ENCODE measurements around the gene ITPR1.

Gene ITPR1

GRCh38 chr3:4588466-4588865 lies 95.3 kb downstream of the ITPR1 start (continued):
- TF ChIP-seq ZNF514 (tag by site-specific recombination; IDR thresholded peaks at IDR 0.05) (no peak), ZNF311 (tag by site-specific recombination; IDR thresholded peaks at IDR 0.05; ENCODE audit: borderline replicate concordance) (no peak), ZNF112 (tag by site-specific recombination; IDR thresholded peaks at IDR 0.05) (no peak), ZNF639 (tag by site-specific recombination; IDR thresholded peaks at IDR 0.05) (peak; percentile 63; the same call in 1 of the 2 replicates), YY1 (tag by site-specific recombination; IDR thresholded peaks at IDR 0.05) (no peak), ZNF596 (tag by site-specific recombination; IDR thresholded peaks at IDR 0.05) (no peak), ZNF23 (tag by site-specific recombination; IDR thresholded peaks at IDR 0.05; ENCODE audit: borderline replicate concordance) (no peak), ZNF138 (tag by site-specific recombination; IDR thresholded peaks at IDR 0.05; ENCODE audit: borderline replicate concordance) (no peak), SALL2 (tag by site-specific recombination; IDR thresholded peaks at IDR 0.05; ENCODE audit: borderline replicate concordance) (no peak), SCRT1 (tag by site-specific recombination; IDR thresholded peaks at IDR 0.05; ENCODE audit: borderline replicate concordance) (no peak), ZNF548 (tag by site-specific recombination; IDR thresholded peaks at IDR 0.05) (no peak), ZNF202 (tag by site-specific recombination; IDR thresholded peaks at IDR 0.05; ENCODE audit: borderline replicate concordance) (no peak), ZNF707 (tag by site-specific recombination; IDR thresholded peaks at IDR 0.05) (no peak), ZNF157 (tag by site-specific recombination; IDR thresholded peaks at IDR 0.05) (no peak), ELK4 (IDR thresholded peaks at IDR 0.05; ENCODE audit: borderline replicate concordance, low read depth, low read length) (no peak), GLI2 (tag by site-specific recombination; IDR thresholded peaks at IDR 0.05; ENCODE audit: borderline replicate concordance, low read depth) (no peak), ZFP69B (tag by site-specific recombination; IDR thresholded peaks at IDR 0.05) (peak; percentile 23; the same call in 1 of the 2 replicates), KLF10 (tag by site-specific recombination; IDR thresholded peaks at IDR 0.05) (no peak), ZNF223 (tag by site-specific recombination; IDR thresholded peaks at IDR 0.05) (no peak), ZNF24 (tag by site-specific recombination; IDR thresholded peaks at IDR 0.05) (peak; percentile 57; the same call in 1 of the 2 replicates), WT1 (tag by site-specific recombination; IDR thresholded peaks at IDR 0.05) (0 out of 2 replicates have a peak, but pooled peaks have one; percentile 35), ZNF558 (tag by site-specific recombination; IDR thresholded peaks at IDR 0.05) (no peak), ZBTB48 (tag by site-specific recombination; IDR thresholded peaks at IDR 0.05) (no peak), ZEB2 (tag by site-specific recombination; IDR thresholded peaks at IDR 0.05) (peak; percentile 82), ZNF843 (tag by site-specific recombination; IDR thresholded peaks at IDR 0.05) (no peak; the same call in 1 of the 2 replicates), KLF1 (tag by site-specific recombination; IDR thresholded peaks at IDR 0.05) (no peak), ATF2 (tag by site-specific recombination; IDR thresholded peaks at IDR 0.05; ENCODE audit: low read depth) (peak; percentile 39; the same call in 1 of the 2 replicates), ZSCAN23 (tag by site-specific recombination; IDR thresholded peaks at IDR 0.05) (no peak)
- TF ChIP-seq, protein P1, sequence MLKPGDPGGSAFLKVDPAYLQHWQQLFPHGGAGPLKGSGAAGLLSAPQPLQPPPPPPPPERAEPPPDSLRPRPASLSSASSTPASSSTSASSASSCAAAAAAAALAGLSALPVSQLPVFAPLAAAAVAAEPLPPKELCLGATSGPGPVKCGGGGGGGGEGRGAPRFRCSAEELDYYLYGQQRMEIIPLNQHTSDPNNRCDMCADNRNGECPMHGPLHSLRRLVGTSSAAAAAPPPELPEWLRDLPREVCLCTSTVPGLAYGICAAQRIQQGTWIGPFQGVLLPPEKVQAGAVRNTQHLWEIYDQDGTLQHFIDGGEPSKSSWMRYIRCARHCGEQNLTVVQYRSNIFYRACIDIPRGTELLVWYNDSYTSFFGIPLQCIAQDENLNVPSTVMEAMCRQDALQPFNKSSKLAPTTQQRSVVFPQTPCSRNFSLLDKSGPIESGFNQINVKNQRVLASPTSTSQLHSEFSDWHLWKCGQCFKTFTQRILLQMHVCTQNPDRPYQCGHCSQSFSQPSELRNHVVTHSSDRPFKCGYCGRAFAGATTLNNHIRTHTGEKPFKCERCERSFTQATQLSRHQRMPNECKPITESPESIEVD (tag by site-specific recombination; IDR thresholded peaks at IDR 0.05): no peak
- TF ChIP-seq, protein P2, sequence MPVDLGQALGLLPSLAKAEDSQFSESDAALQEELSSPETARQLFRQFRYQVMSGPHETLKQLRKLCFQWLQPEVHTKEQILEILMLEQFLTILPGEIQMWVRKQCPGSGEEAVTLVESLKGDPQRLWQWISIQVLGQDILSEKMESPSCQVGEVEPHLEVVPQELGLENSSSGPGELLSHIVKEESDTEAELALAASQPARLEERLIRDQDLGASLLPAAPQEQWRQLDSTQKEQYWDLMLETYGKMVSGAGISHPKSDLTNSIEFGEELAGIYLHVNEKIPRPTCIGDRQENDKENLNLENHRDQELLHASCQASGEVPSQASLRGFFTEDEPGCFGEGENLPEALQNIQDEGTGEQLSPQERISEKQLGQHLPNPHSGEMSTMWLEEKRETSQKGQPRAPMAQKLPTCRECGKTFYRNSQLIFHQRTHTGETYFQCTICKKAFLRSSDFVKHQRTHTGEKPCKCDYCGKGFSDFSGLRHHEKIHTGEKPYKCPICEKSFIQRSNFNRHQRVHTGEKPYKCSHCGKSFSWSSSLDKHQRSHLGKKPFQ (tag by site-specific recombination; IDR thresholded peaks at IDR 0.05): no peak
- TF ChIP-seq, protein P3, sequence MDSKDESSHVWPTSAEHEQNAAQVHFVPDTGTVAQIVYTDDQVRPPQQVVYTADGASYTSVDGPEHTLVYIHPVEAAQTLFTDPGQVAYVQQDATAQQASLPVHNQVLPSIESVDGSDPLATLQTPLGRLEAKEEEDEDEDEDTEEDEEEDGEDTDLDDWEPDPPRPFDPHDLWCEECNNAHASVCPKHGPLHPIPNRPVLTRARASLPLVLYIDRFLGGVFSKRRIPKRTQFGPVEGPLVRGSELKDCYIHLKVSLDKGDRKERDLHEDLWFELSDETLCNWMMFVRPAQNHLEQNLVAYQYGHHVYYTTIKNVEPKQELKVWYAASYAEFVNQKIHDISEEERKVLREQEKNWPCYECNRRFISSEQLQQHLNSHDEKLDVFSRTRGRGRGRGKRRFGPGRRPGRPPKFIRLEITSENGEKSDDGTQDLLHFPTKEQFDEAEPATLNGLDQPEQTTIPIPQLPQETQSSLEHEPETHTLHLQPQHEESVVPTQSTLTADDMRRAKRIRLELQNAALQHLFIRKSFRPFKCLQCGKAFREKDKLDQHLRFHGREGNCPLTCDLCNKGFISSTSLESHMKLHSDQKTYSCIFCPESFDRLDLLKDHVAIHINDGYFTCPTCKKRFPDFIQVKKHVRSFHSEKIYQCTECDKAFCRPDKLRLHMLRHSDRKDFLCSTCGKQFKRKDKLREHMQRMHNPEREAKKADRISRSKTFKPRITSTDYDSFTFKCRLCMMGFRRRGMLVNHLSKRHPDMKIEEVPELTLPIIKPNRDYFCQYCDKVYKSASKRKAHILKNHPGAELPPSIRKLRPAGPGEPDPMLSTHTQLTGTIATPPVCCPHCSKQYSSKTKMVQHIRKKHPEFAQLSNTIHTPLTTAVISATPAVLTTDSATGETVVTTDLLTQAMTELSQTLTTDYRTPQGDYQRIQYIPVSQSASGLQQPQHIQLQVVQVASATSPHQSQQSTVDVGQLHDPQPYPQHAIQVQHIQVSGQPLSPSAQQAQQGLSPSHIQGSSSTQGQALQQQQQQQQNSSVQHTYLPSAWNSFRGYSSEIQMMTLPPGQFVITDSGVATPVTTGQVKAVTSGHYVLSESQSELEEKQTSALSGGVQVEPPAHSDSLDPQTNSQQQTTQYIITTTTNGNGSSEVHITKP (tag by site-specific recombination; IDR thresholded peaks at IDR 0.05): no peak

Data from HEK293 (cell line).